ENCODE measurements around the gene KLHL25.

The KLHL25 gene

GRCh38 chr15:85710340-85710842, 84.3 kb downstream of the KLHL25 start:
- DNase-seq (ENCODE audit: low read depth) = no peak

Measured in stimulated activated CD8-positive, alpha-beta memory T cell treated with anti-CD3 and anti-CD28 coated beads, Interleukin-15, amount 100 ng/mL, for 1 hour (primary cell).